RWPE2 (cell line): ENCODE measurements around the gene DLG5.

ENCODE experiments used
- ATAC-seq: fragments of 200-7000 bp; cut with Tn5 transposase; 3 replicates; pipeline ENCODE4 v1.9.1; 2021; ENCODE audit warnings: low read depth
- DNase-seq: peaks from one replicate; pipeline ENCODE4 v3.0.0-alpha.2; 2020; ENCODE audit warnings: low spot score
- H3K27ac ChIP-seq: fragments of 450-650 bp; 2 replicates; pipeline ENCODE4 v1.5.1; 2017; ENCODE audit warnings: mild to moderate bottlenecking; ENCODE audit not compliant: poor library complexity, severe bottlenecking
- H3K27me3 ChIP-seq: fragments of 250-450 bp; sonication (Bioruptor Pico); 2 replicates; pipeline ENCODE4 v1.5.1; 2021; ENCODE audit warnings: mild to moderate bottlenecking, moderate library complexity; ENCODE audit not compliant: insufficient read depth, poor library complexity, severe bottlenecking
- H3K36me3 ChIP-seq: fragments of 250-450 bp; sonication (Bioruptor Pico); 2 replicates; pipeline ENCODE4 v1.5.1; 2020; ENCODE audit warnings: low read depth, mild to moderate bottlenecking, moderate library complexity
- H3K4me1 ChIP-seq: fragments of 250-450 bp; sonication (Bioruptor Pico); 2 replicates; pipeline ENCODE4 v1.5.1; 2021; ENCODE audit warnings: mild to moderate bottlenecking, moderate library complexity; ENCODE audit not compliant: insufficient read depth, poor library complexity, severe bottlenecking
- H3K4me3 ChIP-seq: fragments of 250-450 bp; sonication (Bioruptor Pico); 2 replicates; pipeline ENCODE4 v1.5.1; 2021; ENCODE audit warnings: mild to moderate bottlenecking, moderate library complexity; ENCODE audit not compliant: severe bottlenecking
- H3K9me3 ChIP-seq: fragments of 250-450 bp; sonication (Bioruptor Pico); 2 replicates; pipeline ENCODE4 v1.5.1; 2021; ENCODE audit warnings: mild to moderate bottlenecking, moderate library complexity; ENCODE audit not compliant: severe bottlenecking
- TF ChIP-seq, protein P1 (sequence below): fragments of 450-650 bp; IDR thresholded peaks from one replicate; pipeline ENCODE4 v1.5.1; 2017; ENCODE audit warnings: mild to moderate bottlenecking, moderate library complexity; ENCODE audit not compliant: poor library complexity, severe bottlenecking

Gene DLG5

DNA sequence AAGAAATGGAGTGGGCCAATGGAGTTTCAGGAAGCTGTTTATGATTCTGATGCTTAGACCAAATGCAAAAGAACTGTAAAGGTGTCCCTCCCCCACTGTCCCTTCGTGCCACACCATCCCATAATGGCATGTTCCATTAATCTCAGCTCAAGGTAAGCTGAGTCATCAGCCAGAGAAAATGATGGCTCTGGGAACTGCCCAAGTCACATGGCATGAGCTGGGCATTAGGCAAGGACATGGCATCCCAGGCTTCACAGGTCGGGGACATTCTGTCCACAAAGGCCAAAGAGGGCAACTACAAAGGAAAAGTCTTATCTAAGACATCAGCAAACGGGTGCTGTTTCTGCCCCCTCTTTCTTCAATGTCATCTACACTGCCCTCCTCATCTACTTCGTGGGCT is 44.9 kb downstream of the DLG5 start:
- Histone ChIP-seq H3K27me3 (no peaks in the 10 kb centered on the region), H3K4me3 (no peak overlapping the region), H3K36me3 (peaks cover 8% of the 10 kb centered on the region), H3K27ac (no peak overlapping the region), H3K9me3 (no peaks in the 10 kb centered on the region), H3K4me1 (peaks cover 17% of the 10 kb centered on the region)
- TF ChIP-seq, protein P1, sequence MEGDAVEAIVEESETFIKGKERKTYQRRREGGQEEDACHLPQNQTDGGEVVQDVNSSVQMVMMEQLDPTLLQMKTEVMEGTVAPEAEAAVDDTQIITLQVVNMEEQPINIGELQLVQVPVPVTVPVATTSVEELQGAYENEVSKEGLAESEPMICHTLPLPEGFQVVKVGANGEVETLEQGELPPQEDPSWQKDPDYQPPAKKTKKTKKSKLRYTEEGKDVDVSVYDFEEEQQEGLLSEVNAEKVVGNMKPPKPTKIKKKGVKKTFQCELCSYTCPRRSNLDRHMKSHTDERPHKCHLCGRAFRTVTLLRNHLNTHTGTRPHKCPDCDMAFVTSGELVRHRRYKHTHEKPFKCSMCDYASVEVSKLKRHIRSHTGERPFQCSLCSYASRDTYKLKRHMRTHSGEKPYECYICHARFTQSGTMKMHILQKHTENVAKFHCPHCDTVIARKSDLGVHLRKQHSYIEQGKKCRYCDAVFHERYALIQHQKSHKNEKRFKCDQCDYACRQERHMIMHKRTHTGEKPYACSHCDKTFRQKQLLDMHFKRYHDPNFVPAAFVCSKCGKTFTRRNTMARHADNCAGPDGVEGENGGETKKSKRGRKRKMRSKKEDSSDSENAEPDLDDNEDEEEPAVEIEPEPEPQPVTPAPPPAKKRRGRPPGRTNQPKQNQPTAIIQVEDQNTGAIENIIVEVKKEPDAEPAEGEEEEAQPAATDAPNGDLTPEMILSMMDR: no peak
- DNase-seq (no peak), ATAC-seq (no peak)

DNA sequence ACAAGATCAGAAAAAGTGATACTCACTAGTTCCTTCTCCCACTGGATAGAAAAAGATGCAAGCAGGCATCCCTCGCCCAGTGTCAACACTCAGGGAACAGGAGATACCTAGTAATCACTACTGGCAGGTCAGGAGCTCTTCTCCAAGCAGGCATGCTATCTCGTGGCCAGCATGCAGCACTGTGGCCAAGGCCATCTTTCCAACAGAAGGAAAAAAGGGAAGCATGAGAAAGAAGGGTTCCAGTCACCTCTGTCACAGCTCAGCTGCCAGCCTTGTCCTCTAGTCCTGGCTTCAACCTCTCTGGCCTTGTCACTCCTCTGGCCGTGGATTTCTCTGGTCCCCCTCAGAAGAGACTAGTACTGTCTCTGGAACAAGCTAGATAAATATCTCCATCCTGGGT is 45.3 kb downstream of the DLG5 start:
- Histone ChIP-seq H3K27me3 (no peaks in the 10 kb centered on the region), H3K4me3 (no peak overlapping the region), H3K4me1 (peaks cover 17% of the 10 kb centered on the region), H3K27ac (no peak overlapping the region), H3K9me3 (no peaks in the 10 kb centered on the region), H3K36me3 (peaks cover 8% of the 10 kb centered on the region)
- ATAC-seq (no peak), DNase-seq (no peak)
- TF ChIP-seq, protein P1: no peak

DNA sequence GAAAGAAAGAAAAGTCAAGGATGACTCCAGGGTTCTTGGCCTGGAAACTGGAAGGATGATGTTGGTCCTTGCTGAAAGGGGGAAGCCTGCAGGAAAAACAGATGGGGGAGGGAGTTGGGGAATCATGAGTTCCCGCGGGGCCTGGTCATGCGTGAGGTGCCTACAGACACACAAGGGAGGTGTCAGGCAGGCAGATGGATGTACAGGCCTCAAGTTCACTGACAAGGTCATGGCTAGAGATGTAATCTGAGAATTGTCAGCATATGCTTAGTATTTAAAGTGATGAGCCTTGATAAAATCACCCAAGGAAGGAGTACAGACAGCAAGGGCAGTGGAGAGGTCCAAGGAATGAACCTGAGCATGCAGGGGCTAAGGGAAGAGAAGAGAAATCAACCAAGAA is 46.8 kb downstream of the DLG5 start:
- no peaks in the 10 kb centered on the region for H3K9me3 ChIP-seq
- peaks cover 22% of the 10 kb centered on the region for H3K4me1 ChIP-seq
- TF ChIP-seq, protein P1: no peak
- ATAC-seq (no peak), DNase-seq (no peak)
- H3K4me3 ChIP-seq: no peak overlapping the region
- peaks cover 8% of the 10 kb centered on the region for H3K36me3 ChIP-seq
- H3K27ac ChIP-seq: peak overlapping the region; percentile 55
- no peaks in the 10 kb centered on the region for H3K27me3 ChIP-seq

DNA sequence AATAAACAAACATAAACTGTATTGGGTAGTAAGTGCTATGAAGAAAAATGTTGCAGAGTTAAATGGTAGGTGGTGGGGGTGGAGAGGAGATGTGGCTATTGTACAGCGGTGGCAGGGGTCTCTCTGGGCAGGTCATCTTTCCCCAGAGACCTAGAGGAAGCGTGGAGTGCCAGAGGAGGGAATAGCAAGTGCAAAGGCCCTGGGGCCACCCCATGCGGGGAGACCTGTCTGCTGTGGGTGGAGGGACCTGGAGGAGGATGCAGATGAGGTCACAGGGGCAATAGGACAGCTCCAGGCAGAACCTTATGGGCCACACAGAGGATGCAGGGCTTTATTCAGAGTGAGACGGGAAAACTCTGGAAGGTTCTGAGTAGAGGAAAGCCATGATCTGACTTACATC is 47.5 kb downstream of the DLG5 start:
- peak overlapping the region; percentile 55 for H3K27ac ChIP-seq
- peaks cover 29% of the 10 kb centered on the region for H3K4me1 ChIP-seq
- H3K27me3 ChIP-seq: no peaks in the 10 kb centered on the region
- DNase-seq (no peak), ATAC-seq (no peak)
- peaks cover 8% of the 10 kb centered on the region for H3K36me3 ChIP-seq
- H3K9me3 ChIP-seq: no peaks in the 10 kb centered on the region
- no peak overlapping the region for H3K4me3 ChIP-seq
- TF ChIP-seq, protein P1: no peak

DNA sequence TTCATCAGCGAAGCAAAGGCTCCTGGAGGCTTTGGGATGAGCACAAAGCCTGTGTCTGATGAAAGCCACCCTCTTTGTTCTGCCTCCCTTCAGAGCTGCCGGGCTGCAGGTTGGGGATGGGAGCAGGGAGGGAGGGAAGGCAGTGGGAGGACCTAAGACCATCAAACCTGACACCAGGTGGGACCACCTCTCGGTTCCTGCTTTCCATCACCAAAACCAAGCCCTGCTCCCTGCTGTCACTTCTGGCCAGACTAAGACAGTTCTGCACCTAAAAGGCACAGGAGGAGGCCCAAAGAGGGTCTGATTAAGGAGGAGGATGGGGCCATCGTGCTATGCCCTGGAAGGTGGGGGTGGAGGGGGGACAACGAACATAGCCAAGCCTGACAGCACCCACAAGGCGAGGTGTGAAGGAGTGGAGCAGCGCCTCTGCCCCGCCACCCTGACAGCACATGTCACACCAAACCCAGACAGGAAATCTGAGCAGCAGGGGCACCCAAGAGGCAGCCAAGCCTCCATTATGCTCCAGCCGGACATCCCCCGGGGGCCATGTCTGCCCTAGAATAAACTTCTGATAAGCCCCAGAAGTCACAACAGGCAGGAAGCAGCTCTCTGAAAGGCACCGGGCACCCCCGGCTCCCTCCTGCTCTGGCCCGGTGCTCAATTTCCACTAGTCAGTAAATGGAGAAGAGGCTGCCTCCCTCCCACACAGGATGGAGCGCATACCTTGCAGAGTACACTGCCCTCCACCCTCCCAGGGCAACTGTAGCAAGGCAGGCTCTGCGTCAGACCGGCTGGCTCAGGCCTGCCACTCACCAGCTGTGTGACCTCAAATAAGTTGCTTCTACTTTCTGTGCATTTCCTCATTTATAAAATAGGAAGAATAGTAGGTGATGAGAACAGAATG is 48.9 kb downstream of the DLG5 start:
- H3K4me3 ChIP-seq: no peak overlapping the region
- peak overlapping the region; percentile 55 for H3K27ac ChIP-seq

More for the DNA sequence above, 48.9 kb downstream of the DLG5 start:
- Histone ChIP-seq H3K36me3 (peaks cover 8% of the 10 kb centered on the region), H3K9me3 (no peaks in the 10 kb centered on the region), H3K27me3 (no peaks in the 10 kb centered on the region), H3K4me1 (peaks cover 43% of the 10 kb centered on the region)
- peak; percentile 69 for ATAC-seq
- DNase-seq: no peak
- TF ChIP-seq, protein P1: peak; percentile 16
